ENCODE results near the gene APOBEC3F.

Gene APOBEC3F

DNA sequence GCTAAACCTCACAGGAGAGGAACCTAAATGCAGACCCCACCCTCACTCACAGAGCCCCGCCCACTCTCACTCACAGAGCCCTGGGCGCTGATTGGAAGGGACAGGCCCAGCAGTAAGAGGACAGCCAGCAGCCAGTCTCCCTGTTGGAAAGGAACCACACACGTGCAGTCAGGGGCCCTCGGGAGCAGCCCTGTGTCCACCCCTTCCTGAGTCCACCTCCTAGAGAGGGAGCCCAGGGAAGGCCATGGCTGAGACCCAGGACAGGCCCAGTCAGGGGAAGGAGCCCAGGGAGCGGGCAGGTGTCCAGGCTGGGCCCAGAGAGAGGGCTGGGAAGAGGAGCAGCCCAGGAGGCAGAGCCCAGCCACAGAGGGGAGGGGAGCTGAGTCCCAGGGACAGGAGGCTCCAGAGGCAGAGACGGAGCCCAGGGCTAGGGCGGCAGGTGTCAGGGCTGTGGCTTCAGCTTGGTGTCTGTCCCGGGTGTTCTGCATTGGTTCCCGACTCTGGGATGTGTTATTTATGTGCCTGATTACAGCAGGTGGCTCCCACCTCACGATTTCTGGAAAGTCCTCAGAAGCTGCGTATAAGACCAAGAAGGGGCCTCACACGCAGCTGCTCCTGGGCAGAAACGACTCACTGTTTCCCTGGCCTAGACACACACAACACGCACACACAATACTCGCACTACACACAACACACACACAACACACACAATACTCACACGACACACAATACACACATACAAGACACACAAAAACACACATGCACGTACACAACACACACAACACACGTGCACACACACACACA lies 47.4 kb downstream of the APOBEC3F start:
- Histone ChIP-seq H3K9me3 (ENCODE audit: insufficient read depth, low read length, severe bottlenecking) (no peaks in the 10 kb centered on the region), H3K4me3 (ENCODE audit: low read depth in 1 of 2, low read length in 2 of 2) (no peak overlapping the region), H2AFZ (ENCODE audit: low read depth, low read length) (no peak overlapping the region), H4K20me1 (ENCODE audit: insufficient read depth, low read length) (no peaks in the 10 kb centered on the region), H3K4me1 (ENCODE audit: insufficient read depth, low read length) (peaks cover 16% of the 10 kb centered on the region), H3K9ac (ENCODE audit: low read depth, low read length) (no peak overlapping the region), H3K79me2 (ENCODE audit: insufficient read depth, low read length) (no peaks in the 10 kb centered on the region), H3K36me3 (ENCODE audit: insufficient read depth, low read length) (no peaks in the 10 kb centered on the region), H3K27me3 (ENCODE audit: insufficient read depth, low read length, poor library complexity) (no peaks in the 10 kb centered on the region), H3K4me2 (ENCODE audit: insufficient read depth, low read length) (no peak overlapping the region), H3K27ac (ENCODE audit: low read length) (no peak overlapping the region)
- ATAC-seq (ENCODE audit: insufficient read depth, low read depth) (no peak), DNase-seq (no peak)
- TF ChIP-seq CTCF (IDR thresholded peaks at IDR 0.05; ENCODE audit: borderline replicate concordance, extremely low read depth, low read length, poor library complexity, severe bottlenecking) (no peak), EZH2 (IDR thresholded peaks at IDR 0.05; ENCODE audit: borderline replicate concordance, low read depth, low read length, severe bottlenecking) (no peak)

- no peak overlapping the region for H3K27ac ChIP-seq (ENCODE audit: low read length)
- DNase-seq, result no peak
- H3K36me3 ChIP-seq (ENCODE audit: insufficient read depth, low read length), result no peaks in the 10 kb centered on the region
- no peak overlapping the region for H3K4me2 ChIP-seq (ENCODE audit: insufficient read depth, low read length)
- ATAC-seq (ENCODE audit: insufficient read depth, low read depth), result no peak
- TF ChIP-seq EZH2 (IDR thresholded peaks at IDR 0.05; ENCODE audit: borderline replicate concordance, low read depth, low read length, severe bottlenecking) (no peak), CTCF (IDR thresholded peaks at IDR 0.05; ENCODE audit: borderline replicate concordance, extremely low read depth, low read length, poor library complexity, severe bottlenecking) (no peak)
- no peak overlapping the region for H3K4me3 ChIP-seq (ENCODE audit: low read depth in 1 of 2, low read length in 2 of 2)
- no peaks in the 10 kb centered on the region for H3K79me2 ChIP-seq (ENCODE audit: insufficient read depth, low read length)
- no peak overlapping the region for H2AFZ ChIP-seq (ENCODE audit: low read depth, low read length)
- H3K9me3 ChIP-seq (ENCODE audit: insufficient read depth, low read length, severe bottlenecking), result no peaks in the 10 kb centered on the region
- H4K20me1 ChIP-seq (ENCODE audit: insufficient read depth, low read length), result no peaks in the 10 kb centered on the region
- H3K4me1 ChIP-seq (ENCODE audit: insufficient read depth, low read length), result peaks cover 16% of the 10 kb centered on the region
- no peaks in the 10 kb centered on the region for H3K27me3 ChIP-seq (ENCODE audit: insufficient read depth, low read length, poor library complexity)
- no peak overlapping the region for H3K9ac ChIP-seq (ENCODE audit: low read depth, low read length)
Observed at GRCh38 chr22:39088685-39089032, 48.0 kb downstream of the APOBEC3F start.

- Histone ChIP-seq H3K9me3 (ENCODE audit: insufficient read depth, low read length, severe bottlenecking) (no peaks in the 10 kb centered on the region), H3K4me3 (ENCODE audit: low read depth in 1 of 2, low read length in 2 of 2) (no peak overlapping the region), H3K4me1 (ENCODE audit: insufficient read depth, low read length) (peaks cover 16% of the 10 kb centered on the region), H3K9ac (ENCODE audit: low read depth, low read length) (no peak overlapping the region), H3K4me2 (ENCODE audit: insufficient read depth, low read length) (no peak overlapping the region), H3K79me2 (ENCODE audit: insufficient read depth, low read length) (no peaks in the 10 kb centered on the region), H3K27me3 (ENCODE audit: insufficient read depth, low read length, poor library complexity) (no peaks in the 10 kb centered on the region), H4K20me1 (ENCODE audit: insufficient read depth, low read length) (no peaks in the 10 kb centered on the region), H3K27ac (ENCODE audit: low read length) (no peak overlapping the region; the same call in 1 of the 2 replicates), H2AFZ (ENCODE audit: low read depth, low read length) (no peak overlapping the region), H3K36me3 (ENCODE audit: insufficient read depth, low read length) (no peaks in the 10 kb centered on the region)
- ATAC-seq (ENCODE audit: insufficient read depth, low read depth) (no peak), DNase-seq (no peak)
- TF ChIP-seq EZH2 (IDR thresholded peaks at IDR 0.05; ENCODE audit: borderline replicate concordance, low read depth, low read length, severe bottlenecking), result no peak
- no peak for TF ChIP-seq CTCF (IDR thresholded peaks at IDR 0.05; ENCODE audit: borderline replicate concordance, extremely low read depth, low read length, poor library complexity, severe bottlenecking)
Observed at GRCh38 chr22:39089928-39090327, 49.3 kb downstream of the APOBEC3F start.
